Measurements from ENCODE around the gene AVEN. TPM values are rescaled to one million over a fixed set of nuclear protein-coding genes. Genes with fewer than 3 reads are reported as not detected.

AVEN gene
- total and polyA plus RNA-seq, 2 of the 8 experiments (the other 6 are each of a cell fraction or from before 2014, with no cell fraction given) = 5.5 to 17.0 TPM

DNA sequence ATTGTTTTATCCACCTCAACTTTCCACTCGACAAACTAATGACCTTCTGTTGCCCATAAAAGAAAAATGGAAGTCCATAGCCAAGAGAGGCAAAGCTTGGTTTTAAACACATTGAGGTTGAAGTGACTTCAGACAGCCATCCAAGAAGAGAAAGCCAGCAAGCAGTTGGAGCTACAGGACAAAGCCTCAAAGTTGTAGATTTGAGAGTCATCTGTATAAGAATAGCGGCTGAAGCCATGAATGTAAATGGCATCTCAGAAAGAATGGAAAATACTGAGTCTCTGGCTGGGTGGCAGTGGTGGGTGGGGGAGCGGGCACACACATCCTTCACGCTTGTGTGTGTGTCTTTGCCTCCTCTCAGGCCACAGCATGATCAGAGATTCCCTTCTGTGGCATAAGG is 194.8 kb downstream of the AVEN start (continued):
- TF ChIP-seq, protein P1, sequence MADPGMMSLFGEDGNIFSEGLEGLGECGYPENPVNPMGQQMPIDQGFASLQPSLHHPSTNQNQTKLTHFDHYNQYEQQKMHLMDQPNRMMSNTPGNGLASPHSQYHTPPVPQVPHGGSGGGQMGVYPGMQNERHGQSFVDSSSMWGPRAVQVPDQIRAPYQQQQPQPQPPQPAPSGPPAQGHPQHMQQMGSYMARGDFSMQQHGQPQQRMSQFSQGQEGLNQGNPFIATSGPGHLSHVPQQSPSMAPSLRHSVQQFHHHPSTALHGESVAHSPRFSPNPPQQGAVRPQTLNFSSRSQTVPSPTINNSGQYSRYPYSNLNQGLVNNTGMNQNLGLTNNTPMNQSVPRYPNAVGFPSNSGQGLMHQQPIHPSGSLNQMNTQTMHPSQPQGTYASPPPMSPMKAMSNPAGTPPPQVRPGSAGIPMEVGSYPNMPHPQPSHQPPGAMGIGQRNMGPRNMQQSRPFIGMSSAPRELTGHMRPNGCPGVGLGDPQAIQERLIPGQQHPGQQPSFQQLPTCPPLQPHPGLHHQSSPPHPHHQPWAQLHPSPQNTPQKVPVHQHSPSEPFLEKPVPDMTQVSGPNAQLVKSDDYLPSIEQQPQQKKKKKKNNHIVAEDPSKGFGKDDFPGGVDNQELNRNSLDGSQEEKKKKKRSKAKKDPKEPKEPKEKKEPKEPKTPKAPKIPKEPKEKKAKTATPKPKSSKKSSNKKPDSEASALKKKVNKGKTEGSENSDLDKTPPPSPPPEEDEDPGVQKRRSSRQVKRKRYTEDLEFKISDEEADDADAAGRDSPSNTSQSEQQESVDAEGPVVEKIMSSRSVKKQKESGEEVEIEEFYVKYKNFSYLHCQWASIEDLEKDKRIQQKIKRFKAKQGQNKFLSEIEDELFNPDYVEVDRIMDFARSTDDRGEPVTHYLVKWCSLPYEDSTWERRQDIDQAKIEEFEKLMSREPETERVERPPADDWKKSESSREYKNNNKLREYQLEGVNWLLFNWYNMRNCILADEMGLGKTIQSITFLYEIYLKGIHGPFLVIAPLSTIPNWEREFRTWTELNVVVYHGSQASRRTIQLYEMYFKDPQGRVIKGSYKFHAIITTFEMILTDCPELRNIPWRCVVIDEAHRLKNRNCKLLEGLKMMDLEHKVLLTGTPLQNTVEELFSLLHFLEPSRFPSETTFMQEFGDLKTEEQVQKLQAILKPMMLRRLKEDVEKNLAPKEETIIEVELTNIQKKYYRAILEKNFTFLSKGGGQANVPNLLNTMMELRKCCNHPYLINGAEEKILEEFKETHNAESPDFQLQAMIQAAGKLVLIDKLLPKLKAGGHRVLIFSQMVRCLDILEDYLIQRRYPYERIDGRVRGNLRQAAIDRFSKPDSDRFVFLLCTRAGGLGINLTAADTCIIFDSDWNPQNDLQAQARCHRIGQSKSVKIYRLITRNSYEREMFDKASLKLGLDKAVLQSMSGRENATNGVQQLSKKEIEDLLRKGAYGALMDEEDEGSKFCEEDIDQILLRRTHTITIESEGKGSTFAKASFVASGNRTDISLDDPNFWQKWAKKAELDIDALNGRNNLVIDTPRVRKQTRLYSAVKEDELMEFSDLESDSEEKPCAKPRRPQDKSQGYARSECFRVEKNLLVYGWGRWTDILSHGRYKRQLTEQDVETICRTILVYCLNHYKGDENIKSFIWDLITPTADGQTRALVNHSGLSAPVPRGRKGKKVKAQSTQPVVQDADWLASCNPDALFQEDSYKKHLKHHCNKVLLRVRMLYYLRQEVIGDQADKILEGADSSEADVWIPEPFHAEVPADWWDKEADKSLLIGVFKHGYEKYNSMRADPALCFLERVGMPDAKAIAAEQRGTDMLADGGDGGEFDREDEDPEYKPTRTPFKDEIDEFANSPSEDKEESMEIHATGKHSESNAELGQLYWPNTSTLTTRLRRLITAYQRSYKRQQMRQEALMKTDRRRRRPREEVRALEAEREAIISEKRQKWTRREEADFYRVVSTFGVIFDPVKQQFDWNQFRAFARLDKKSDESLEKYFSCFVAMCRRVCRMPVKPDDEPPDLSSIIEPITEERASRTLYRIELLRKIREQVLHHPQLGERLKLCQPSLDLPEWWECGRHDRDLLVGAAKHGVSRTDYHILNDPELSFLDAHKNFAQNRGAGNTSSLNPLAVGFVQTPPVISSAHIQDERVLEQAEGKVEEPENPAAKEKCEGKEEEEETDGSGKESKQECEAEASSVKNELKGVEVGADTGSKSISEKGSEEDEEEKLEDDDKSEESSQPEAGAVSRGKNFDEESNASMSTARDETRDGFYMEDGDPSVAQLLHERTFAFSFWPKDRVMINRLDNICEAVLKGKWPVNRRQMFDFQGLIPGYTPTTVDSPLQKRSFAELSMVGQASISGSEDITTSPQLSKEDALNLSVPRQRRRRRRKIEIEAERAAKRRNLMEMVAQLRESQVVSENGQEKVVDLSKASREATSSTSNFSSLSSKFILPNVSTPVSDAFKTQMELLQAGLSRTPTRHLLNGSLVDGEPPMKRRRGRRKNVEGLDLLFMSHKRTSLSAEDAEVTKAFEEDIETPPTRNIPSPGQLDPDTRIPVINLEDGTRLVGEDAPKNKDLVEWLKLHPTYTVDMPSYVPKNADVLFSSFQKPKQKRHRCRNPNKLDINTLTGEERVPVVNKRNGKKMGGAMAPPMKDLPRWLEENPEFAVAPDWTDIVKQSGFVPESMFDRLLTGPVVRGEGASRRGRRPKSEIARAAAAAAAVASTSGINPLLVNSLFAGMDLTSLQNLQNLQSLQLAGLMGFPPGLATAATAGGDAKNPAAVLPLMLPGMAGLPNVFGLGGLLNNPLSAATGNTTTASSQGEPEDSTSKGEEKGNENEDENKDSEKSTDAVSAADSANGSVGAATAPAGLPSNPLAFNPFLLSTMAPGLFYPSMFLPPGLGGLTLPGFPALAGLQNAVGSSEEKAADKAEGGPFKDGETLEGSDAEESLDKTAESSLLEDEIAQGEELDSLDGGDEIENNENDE (IDR thresholded peaks at IDR 0.05; ENCODE audit: insufficient replicate concordance, low read length) = peak; percentile 51
- TF ChIP-seq KDM4A (IDR thresholded peaks at IDR 0.05; ENCODE audit: low read depth, low read length, severe bottlenecking) (no peak), YY1 (IDR thresholded peaks at IDR 0.05; ENCODE audit: low read depth, low read length) (0 out of 2 replicates have a peak, but pooled peaks have one; percentile 33), JUND (IDR thresholded peaks at IDR 0.05; ENCODE audit: low read length) (no peak), SIRT6 (IDR thresholded peaks at IDR 0.05; ENCODE audit: low read length) (no peak), KDM5A (IDR thresholded peaks at IDR 0.05; ENCODE audit: low read length) (no peak), POLR2AphosphoS5 (IDR thresholded peaks at IDR 0.05; ENCODE audit: low read depth, low read length) (no peak), JUN (IDR thresholded peaks at IDR 0.05; ENCODE audit: low read depth, low read length) (no peak), BCL11A (IDR thresholded peaks at IDR 0.05; ENCODE audit: low read depth in 2 of 2, low read length in 2 of 2) (no peak), BRCA1 (IDR thresholded peaks at IDR 0.05; ENCODE audit: low read depth, low read length) (no peak), RXRA (IDR thresholded peaks at IDR 0.05; ENCODE audit: insufficient read depth, low read depth, low read length) (no peak)
- TF ChIP-seq, protein P2, sequence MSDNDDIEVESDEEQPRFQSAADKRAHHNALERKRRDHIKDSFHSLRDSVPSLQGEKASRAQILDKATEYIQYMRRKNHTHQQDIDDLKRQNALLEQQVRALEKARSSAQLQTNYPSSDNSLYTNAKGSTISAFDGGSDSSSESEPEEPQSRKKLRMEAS (IDR thresholded peaks at IDR 0.05) = no peak

Measured in H1 (cell line).